ENCODE data around the gene CLRN1.

Gene CLRN1

DNA sequence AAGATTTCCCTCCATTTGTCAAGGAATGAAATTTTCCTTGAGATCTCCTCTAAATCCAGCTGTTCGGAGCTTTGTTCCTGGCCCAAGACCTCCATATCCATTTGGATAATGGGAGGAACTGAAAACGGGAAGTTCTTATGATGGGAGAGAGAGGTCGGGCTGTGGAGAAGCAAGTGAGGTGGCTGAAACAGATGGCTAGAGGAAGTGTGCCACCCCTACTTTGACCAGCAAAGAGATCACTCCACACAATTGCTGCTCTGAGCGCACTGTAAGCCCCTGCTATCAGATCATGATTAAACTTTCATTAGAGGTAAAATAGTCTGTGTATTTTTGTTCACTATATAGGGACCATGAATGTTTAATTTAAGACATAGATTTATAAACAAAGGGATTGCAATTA is 67.2 kb downstream of the CLRN1 start, which contains the start of gene MINDY4B:
TSS of gene MINDY4B (minus strand) at position 101 of the 400 bp plus-strand sequence. CDS start at position 101, 0 bp downstream.
- Histone ChIP-seq H3K36me3 (ENCODE audit: insufficient read depth, insufficient read length, low read length) (no peaks in the 10 kb centered on the region), H3K9me3 (ENCODE audit: insufficient read depth, low read length) (no peaks in the 10 kb centered on the region), H3K9ac (ENCODE audit: insufficient read length, low read depth) (no peak within 1 kb of the TSS), H3K4me1 (ENCODE audit: insufficient read depth, insufficient read length) (no peaks in the 10 kb centered on the region), H3K27me3 (ENCODE audit: insufficient read depth, insufficient read length) (no peaks in the 10 kb centered on the region), H3K4me3 (ENCODE audit: insufficient read length, low read depth) (no peak within 1 kb of the TSS)
- TF ChIP-seq ZNF274 (IDR thresholded peaks at IDR 0.05; ENCODE audit: low read depth, low read length) (no peak), SUZ12 (IDR thresholded peaks at IDR 0.05; ENCODE audit: extremely low read depth, insufficient read depth, insufficient read length) (no peak), YY1 (IDR thresholded peaks at IDR 0.05; ENCODE audit: insufficient read depth, insufficient read length) (no peak)
- no peak for DNase-seq (ENCODE audit: low read depth, low spot score)

GRCh38 chr3:150902988-150903387 is 69.5 kb downstream of the CLRN1 start:
- Histone ChIP-seq H3K36me3 (ENCODE audit: insufficient read depth, insufficient read length, low read length) (no peaks in the 10 kb centered on the region), H3K4me1 (ENCODE audit: insufficient read depth, insufficient read length) (no peaks in the 10 kb centered on the region), H3K27me3 (ENCODE audit: insufficient read depth, insufficient read length) (no peaks in the 10 kb centered on the region), H3K9me3 (ENCODE audit: insufficient read depth, low read length) (no peaks in the 10 kb centered on the region), H3K4me3 (ENCODE audit: insufficient read length, low read depth) (no peak overlapping the region), H3K9ac (ENCODE audit: insufficient read length, low read depth) (no peak overlapping the region)
- no peak for DNase-seq (ENCODE audit: low read depth, low spot score)
- TF ChIP-seq YY1 (IDR thresholded peaks at IDR 0.05; ENCODE audit: insufficient read depth, insufficient read length) = no peak
- TF ChIP-seq SUZ12 (IDR thresholded peaks at IDR 0.05; ENCODE audit: extremely low read depth, insufficient read depth, insufficient read length) = no peak
- no peak for TF ChIP-seq ZNF274 (IDR thresholded peaks at IDR 0.05; ENCODE audit: low read depth, low read length)

- DNase-seq (ENCODE audit: low read depth, low spot score) = no peak
- Histone ChIP-seq H3K27me3 (ENCODE audit: insufficient read depth, insufficient read length) (no peaks in the 10 kb centered on the region), H3K9ac (ENCODE audit: insufficient read length, low read depth) (no peak overlapping the region), H3K4me1 (ENCODE audit: insufficient read depth, insufficient read length) (no peaks in the 10 kb centered on the region), H3K36me3 (ENCODE audit: insufficient read depth, insufficient read length, low read length) (no peaks in the 10 kb centered on the region), H3K4me3 (ENCODE audit: insufficient read length, low read depth) (no peak overlapping the region), H3K9me3 (ENCODE audit: insufficient read depth, low read length) (no peaks in the 10 kb centered on the region)
- TF ChIP-seq YY1 (IDR thresholded peaks at IDR 0.05; ENCODE audit: insufficient read depth, insufficient read length) (no peak), SUZ12 (IDR thresholded peaks at IDR 0.05; ENCODE audit: extremely low read depth, insufficient read depth, insufficient read length) (no peak), ZNF274 (IDR thresholded peaks at IDR 0.05; ENCODE audit: low read depth, low read length) (no peak)
Observed at GRCh38 chr3:150901793-150902192, 70.7 kb downstream of the CLRN1 start.

GRCh38 chr3:150899141-150899540 is 73.4 kb downstream of the CLRN1 start:
- Histone ChIP-seq H3K9me3 (ENCODE audit: insufficient read depth, low read length) (no peaks in the 10 kb centered on the region), H3K4me3 (ENCODE audit: insufficient read length, low read depth) (no peak overlapping the region), H3K9ac (ENCODE audit: insufficient read length, low read depth) (no peak overlapping the region), H3K4me1 (ENCODE audit: insufficient read depth, insufficient read length) (no peaks in the 10 kb centered on the region), H3K36me3 (ENCODE audit: insufficient read depth, insufficient read length, low read length) (no peaks in the 10 kb centered on the region), H3K27me3 (ENCODE audit: insufficient read depth, insufficient read length) (no peaks in the 10 kb centered on the region)
- TF ChIP-seq ZNF274 (IDR thresholded peaks at IDR 0.05; ENCODE audit: low read depth, low read length) (no peak), YY1 (IDR thresholded peaks at IDR 0.05; ENCODE audit: insufficient read depth, insufficient read length) (no peak), SUZ12 (IDR thresholded peaks at IDR 0.05; ENCODE audit: extremely low read depth, insufficient read depth, insufficient read length) (no peak)
- DNase-seq (ENCODE audit: low read depth, low spot score) = no peak

DNA sequence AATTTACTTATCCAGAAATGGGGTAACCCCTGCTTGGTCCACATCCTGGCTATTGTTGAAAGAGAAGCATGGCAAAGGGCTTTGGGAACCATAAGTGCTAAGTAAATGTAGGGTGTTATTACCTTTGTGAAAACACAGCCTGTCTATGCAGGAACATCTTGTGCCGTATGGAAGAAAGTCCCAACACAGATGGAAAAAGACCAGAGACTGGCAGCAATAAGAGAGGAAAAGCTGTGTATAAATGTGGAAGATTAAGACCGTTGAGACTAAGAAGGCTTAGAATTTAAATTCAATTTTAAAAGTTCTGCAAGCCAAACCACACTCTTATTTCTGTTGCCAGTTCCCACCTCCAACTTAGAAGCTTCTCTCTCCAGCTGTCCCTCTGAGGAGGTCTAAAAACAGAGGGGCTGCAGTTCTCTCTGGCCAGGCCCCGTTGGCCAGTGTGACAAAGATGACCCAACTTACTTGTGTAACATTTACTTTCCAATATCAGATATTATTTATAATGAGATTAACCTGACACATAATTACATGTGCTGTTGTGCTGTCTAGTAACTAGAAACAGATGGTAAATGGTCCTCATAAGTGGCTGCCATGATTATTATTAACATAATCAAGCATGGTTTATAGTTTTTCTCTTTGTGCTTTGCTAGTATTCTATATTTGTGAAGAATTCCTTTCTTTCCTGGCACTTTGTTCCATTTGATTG is 74.3 kb downstream of the CLRN1 start:
- H3K9me3 ChIP-seq (ENCODE audit: insufficient read depth, low read length) = no peaks in the 10 kb centered on the region
- TF ChIP-seq SUZ12 (IDR thresholded peaks at IDR 0.05; ENCODE audit: extremely low read depth, insufficient read depth, insufficient read length) (no peak), ZNF274 (IDR thresholded peaks at IDR 0.05; ENCODE audit: low read depth, low read length) (no peak), YY1 (IDR thresholded peaks at IDR 0.05; ENCODE audit: insufficient read depth, insufficient read length) (no peak)
- DNase-seq (ENCODE audit: low read depth, low spot score) = no peak
- no peak overlapping the region for H3K4me3 ChIP-seq (ENCODE audit: insufficient read length, low read depth)
- H3K4me1 ChIP-seq (ENCODE audit: insufficient read depth, insufficient read length) = no peaks in the 10 kb centered on the region
- no peak overlapping the region for H3K9ac ChIP-seq (ENCODE audit: insufficient read length, low read depth)
- no peaks in the 10 kb centered on the region for H3K27me3 ChIP-seq (ENCODE audit: insufficient read depth, insufficient read length)
- no peaks in the 10 kb centered on the region for H3K36me3 ChIP-seq (ENCODE audit: insufficient read depth, insufficient read length, low read length)

DNA sequence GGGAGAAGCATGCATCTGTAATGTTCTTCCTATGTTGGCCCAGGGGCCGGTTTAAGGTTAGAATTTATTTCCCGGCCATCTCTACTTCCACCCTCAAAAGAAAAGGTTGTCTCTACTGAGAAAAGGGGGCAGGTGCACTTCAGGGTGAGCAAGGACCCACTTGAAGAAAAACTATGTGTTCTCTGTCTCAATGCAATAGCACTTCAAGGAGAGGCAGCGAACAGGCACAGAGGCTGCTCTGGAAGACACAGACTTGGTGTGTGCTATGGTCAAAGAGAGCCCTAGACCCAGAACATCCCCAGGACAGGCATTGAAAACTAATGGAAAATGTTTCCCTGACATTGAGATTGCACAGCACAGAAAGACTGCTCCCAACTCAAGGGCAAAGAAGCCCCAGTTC is 74.9 kb downstream of the CLRN1 start:
- Histone ChIP-seq H3K4me3 (ENCODE audit: insufficient read length, low read depth) (no peak overlapping the region), H3K9me3 (ENCODE audit: insufficient read depth, low read length) (no peaks in the 10 kb centered on the region), H3K27me3 (ENCODE audit: insufficient read depth, insufficient read length) (no peaks in the 10 kb centered on the region), H3K9ac (ENCODE audit: insufficient read length, low read depth) (no peak overlapping the region), H3K36me3 (ENCODE audit: insufficient read depth, insufficient read length, low read length) (no peaks in the 10 kb centered on the region), H3K4me1 (ENCODE audit: insufficient read depth, insufficient read length) (no peaks in the 10 kb centered on the region)
- no peak for DNase-seq (ENCODE audit: low read depth, low spot score)
- TF ChIP-seq SUZ12 (IDR thresholded peaks at IDR 0.05; ENCODE audit: extremely low read depth, insufficient read depth, insufficient read length) (no peak), ZNF274 (IDR thresholded peaks at IDR 0.05; ENCODE audit: low read depth, low read length) (no peak), YY1 (IDR thresholded peaks at IDR 0.05; ENCODE audit: insufficient read depth, insufficient read length) (no peak)

GRCh38 chr3:150890831-150891230 is 81.7 kb downstream of the CLRN1 start:
- Histone ChIP-seq H3K9ac (ENCODE audit: insufficient read length, low read depth) (no peak overlapping the region), H3K27me3 (ENCODE audit: insufficient read depth, insufficient read length) (no peaks in the 10 kb centered on the region)

More at GRCh38 chr3:150890831-150891230, 81.7 kb downstream of the CLRN1 start:
- H3K9me3 ChIP-seq (ENCODE audit: insufficient read depth, low read length) = 0 out of 2 replicates have a peak, but pooled peaks cover 5% of the 10 kb centered on the region
- DNase-seq (ENCODE audit: low read depth, low spot score) = no peak
- no peak for TF ChIP-seq YY1 (IDR thresholded peaks at IDR 0.05; ENCODE audit: insufficient read depth, insufficient read length)
- TF ChIP-seq ZNF274 (IDR thresholded peaks at IDR 0.05; ENCODE audit: low read depth, low read length) = no peak
- TF ChIP-seq SUZ12 (IDR thresholded peaks at IDR 0.05; ENCODE audit: extremely low read depth, insufficient read depth, insufficient read length) = no peak
- H3K4me1 ChIP-seq (ENCODE audit: insufficient read depth, insufficient read length) = no peaks in the 10 kb centered on the region
- H3K4me3 ChIP-seq (ENCODE audit: insufficient read length, low read depth) = no peak overlapping the region
- no peaks in the 10 kb centered on the region for H3K36me3 ChIP-seq (ENCODE audit: insufficient read depth, insufficient read length, low read length)

Measured in NT2/D1 (cell line).